ENCODE results near the gene ANKRD61.
"Not testable (repeated sequence)": the region's sequence is repeated elsewhere in the genome, so short reads cannot be mapped to it uniquely, and the experiment has no call there.

Gene ANKRD61

DNA sequence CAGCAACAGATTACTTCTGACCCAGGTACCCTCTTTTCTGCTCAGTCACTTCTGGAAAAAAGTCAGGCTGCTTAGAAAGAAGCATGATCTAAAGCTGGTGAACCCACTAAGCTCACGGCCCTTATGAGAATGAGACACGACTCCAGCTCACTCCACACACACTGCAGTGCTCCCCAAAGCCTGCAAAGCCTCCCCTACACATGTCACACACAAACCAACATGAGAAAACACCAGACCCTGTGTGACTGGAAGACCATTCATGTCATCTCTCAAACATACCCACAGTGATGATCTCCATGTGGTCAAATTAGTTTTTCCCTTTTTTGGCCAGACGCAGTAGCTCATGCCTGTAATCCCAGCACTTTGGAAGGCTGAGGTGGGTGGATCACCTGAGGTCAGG lies 391 bp downstream of the ANKRD61 start:
- DNase-seq (ENCODE audit: low spot score), result no peak

DNA sequence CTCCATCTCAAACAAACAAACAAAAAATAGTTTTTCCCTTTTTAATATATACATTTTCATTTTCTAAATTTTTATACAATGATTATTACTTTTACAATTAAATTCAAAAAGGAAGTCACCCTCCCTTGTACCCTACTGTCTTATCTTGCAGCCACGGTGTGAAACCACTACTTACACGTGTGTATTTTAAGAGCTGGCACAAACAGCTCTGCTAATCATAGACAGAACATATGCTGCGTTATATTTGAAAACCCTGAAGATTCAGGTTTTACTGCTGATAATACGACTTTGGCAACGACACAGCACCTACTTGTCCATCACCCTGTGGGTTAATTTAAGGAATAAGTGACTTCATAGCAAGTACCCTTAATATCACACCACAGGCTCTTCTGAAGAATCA lies 991 bp downstream of the ANKRD61 start:
- DNase-seq (ENCODE audit: low spot score), result no peak

DNA sequence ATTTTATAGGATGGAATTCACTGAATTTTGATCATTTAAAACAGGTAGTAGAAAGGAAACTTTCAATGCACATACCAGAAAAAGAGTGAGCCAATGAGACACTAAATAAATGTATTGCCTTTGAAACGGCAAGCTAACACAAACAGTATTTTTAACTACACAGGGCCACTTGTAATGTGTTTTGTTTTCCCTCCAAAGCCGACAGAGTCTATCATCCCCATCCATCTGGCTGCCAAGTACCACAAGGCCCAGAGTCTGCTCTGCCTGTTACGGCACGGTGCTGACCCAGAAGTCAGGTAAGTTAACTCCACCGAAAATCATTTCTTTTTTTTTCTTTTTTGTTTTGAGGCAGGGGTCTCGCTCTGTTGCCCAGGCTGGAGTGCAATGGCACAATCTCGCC lies 1.5 kb downstream of the ANKRD61 start:
- no peak for DNase-seq (ENCODE audit: low spot score)

DNA sequence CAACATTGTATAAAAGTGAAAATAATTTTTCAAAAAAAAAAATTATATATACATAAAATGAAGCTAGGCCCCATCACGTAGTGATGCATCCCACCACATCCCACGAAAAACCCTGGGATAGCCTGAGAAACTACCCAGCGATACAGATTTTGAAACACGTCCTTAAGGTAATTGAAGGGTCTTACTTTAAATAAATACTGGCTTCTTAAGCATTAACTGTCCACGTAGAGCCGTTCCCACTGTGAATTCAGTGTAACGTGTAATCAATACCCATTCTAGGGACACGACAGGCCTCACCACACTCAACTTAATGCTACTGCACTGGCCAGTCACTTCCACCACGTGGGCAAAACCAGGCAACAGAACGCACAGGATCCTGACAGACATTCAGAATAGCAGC lies 4.0 kb downstream of the ANKRD61 start:
- DNase-seq (ENCODE audit: low spot score), result no peak

DNA sequence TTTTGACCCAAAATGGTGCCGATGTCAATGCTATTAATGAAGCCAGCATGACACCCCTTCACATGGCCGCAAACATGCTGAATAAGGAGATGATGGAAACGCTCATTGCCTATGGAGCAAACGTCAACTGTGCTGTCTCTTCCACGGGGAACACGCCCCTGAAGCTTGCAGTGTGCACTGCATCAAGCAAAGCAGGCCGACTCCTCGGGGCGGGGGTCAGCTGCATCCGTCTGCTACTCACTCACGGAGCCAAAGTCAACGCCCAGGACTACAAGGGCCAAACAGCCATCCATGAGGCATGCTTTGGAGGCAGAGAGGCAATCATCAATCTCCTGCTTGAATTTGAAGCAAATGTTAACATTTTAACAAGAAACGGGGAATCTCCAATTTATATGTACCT lies 4.5 kb downstream of the ANKRD61 start:
- DNase-seq (ENCODE audit: low spot score), result no peak

DNA sequence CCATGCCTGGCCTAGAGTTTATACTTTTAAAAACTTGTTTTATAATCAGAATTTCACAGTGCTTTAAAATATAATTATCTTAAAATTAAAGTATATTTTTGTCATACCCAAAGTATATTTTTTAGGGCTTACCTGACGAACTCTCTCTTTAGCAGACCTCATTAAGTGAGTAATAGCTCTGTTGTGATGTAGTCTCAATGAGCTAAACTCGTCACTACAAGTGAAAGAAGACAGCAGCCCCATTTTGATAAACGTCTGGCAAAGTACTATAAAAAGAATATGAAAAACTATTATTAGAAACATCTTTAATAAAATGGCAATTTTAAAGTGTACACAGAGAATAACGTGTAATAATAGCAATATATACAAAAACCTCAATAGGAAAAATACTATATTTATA lies 18.6 kb downstream of the ANKRD61 start:
- no peak for DNase-seq (ENCODE audit: low spot score)

DNA sequence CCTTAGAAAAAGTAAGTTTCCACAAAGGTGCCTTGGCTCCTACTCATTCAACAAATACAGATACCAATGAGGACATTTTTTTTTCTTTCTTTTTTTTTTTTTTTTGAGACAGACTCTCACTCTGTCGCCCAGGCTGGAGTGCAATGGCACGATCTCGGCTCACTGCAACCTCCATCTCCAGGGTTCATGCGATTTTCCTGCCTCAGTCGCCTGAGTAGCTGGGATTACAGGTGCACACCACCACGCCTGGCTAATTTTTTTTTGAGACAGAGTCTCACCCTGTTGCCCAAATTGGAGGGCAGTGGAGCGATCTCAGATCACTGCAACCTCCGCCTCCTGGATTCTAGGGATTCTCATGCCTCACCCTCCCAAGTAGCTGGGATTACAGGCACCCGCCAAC lies 20.0 kb downstream of the ANKRD61 start:
- DNase-seq (ENCODE audit: low spot score), result not testable (repeated sequence)

DNA sequence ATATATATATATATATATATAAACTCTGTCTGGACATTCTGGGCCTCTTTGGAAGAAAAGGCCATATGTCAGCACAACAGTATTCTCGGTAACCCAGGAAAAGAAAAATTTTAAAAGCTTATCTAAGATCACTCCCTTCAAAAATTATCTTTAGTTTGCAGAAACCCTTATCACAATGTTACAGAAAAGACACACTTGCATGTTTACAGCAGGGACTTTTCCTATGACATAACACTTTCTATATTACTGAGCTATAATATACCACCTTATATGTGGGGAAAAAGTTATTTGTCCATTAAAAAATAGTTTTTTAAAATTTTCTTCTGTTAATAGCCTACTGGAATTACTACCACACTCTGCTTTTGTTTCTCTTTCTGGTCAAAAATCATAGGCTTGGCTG lies 25.4 kb downstream of the ANKRD61 start:
- no peak for DNase-seq (ENCODE audit: low spot score)

DNA sequence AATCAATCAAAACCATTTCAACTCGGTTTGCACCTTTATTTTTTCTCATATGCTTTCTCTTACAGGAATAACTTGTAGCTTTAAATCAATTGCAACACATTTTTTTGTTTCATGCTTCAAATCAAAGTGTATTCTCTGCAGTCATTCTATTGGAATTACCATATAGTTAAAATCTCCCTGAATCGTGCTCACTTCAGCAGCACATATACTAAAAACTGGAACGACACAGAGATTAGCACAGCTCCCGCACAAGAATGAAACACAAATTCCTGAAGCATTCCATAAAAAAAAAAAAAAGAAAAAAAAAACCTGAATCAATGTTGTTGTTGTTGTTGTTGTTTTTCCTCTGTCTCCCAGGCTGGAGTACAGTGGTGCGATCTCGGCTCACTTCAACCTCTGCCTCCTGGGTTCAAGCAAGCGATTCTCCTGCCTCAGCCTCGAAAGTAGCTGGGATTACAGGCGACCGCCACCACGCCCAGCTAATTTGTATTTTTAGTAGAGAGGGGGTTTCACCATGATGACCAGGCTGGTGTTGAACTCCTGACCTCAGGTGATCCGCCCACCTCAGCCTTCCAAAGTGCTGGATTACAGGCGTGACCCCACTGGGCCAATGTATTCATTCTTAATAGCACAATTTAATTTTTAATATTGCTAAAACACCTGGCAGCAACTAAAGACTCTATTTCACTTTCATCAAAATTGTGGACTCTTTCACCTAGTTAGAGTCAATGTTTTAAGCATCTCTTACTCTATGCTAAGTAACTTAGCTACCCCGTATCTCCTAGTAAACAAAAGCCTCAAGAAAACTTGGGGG lies 26.3 kb downstream of the ANKRD61 start:
- DNase-seq (ENCODE audit: low spot score), result no peak

DNA sequence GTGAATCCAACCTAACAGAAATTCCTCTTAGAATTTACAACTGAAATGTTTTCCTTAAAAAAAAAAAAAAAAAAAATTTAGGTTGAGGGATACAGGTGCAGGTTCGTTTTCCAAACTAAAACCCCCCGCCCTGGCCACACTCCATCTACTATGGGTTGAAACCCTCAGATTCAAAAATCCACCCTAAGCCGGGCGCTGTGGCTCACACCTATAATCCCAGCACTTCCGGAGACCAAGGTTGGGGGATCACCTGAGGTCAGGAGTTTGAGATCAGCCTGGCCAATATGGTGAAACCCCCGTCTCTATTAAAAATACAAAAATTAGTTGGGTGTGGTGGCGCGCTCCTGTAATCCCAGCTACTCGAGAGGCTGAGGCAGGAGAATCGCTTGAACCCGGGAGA lies 28.8 kb downstream of the ANKRD61 start:
- DNase-seq (ENCODE audit: low spot score), result not testable (repeated sequence)

DNA sequence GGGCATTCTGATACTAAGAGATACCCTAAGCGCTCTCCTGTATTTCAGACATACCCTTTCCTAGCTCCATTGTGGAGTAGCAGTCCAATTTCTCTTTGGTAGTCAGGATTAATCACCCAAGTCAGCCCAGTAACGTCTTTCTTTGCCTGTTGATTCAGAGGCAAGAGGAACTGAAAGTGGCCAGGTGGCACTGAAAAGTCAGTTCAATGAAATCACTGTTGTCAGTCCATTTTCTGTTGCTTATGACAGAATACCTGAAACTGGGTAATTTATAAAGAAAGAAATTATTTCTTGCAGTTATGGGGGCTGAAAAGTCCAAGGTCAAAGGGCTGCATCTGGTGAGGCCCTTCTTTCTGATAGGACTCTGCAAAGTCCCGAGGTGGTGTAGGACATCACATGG lies 40.2 kb downstream of the ANKRD61 start:
- DNase-seq (ENCODE audit: low spot score), result no peak

DNA sequence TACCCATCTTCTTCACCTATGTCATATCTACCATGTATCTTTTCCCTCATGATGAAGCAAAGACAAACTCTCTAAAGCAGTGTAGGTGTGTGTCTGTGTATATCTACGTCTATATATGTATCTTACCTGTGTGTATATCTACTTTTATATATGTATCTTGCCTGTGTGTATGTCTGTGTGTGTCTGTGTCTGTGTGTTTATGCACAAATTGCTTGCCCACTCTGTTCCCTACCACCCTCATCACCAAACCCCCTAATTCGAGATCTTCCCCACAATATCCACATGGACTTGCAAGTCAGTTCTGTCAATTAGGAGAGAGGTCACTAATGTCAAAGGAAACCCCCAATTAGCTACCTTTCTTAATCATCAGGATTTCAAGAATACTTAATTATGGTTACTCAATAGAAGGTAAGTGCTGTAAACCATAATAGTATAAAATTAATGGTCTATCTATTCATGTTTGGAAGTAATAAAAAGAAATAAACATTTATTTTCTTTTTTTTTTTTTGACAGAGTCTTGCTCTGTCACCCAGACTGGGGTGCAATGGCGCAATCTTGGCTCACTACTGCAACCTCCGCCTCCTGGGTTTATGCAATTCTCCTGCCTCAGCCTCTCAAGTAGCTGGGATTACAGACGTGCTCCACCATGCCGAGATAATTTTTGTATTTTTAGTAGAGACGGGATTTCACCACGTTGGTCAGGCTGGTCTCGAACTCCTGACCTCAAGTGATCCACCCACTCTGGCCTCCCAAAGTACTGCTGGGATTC lies 43.6 kb downstream of the ANKRD61 start:
- DNase-seq (ENCODE audit: low spot score), result no peak

DNA sequence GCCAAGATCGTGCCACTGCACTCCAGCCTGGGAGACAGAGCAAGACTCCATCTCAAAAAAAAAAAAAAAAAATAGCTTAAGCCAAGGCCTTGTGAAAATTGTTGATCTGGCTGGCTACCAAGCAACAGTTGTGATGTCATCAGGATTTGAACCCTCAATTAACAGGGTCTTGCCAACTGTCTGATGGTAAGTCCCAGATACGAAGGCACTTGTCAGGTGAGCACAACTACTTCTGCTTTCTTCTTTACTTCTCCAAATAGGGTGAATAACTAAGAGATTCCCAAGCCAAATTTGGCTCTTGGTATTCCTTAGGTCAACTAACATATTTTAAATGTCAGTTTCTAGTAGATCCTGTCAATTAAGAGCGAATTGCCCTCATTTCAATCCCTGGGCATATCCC lies 47.4 kb downstream of the ANKRD61 start:
- no peak for DNase-seq (ENCODE audit: low spot score)

DNA sequence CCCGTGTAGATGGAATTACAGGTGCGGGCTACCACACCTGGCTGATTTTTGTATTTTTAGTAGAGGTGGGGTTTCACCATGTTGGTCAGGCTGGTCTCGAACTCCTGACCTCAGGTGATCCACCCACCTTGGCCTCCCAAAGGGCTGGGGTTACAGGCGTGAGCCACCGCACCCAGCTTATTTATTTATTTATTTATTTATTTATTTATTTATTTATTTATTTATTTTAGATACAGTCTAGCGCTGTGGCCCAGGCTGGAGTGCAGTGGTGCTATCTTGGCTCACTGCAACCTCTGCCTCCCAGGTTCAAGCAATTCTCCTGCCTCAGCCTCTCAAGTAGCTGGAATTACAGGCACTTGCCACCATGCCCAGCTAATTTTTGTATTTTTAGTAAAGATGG lies 51.9 kb downstream of the ANKRD61 start:
- DNase-seq (ENCODE audit: low spot score), result not testable (repeated sequence)
